Activated naive CD8-positive, alpha-beta T cell (primary cell): ENCODE measurements around the gene CCDC137.

Experiments used
- H3K27ac Mint-ChIP-seq: one replicate; pipeline ENCODE4 v1.8.0; 2021; ENCODE audit warnings: mixed read lengths
- H3K27me3 Mint-ChIP-seq: one replicate; pipeline ENCODE4 v1.8.0; 2021; ENCODE audit warnings: mixed read lengths
- H3K36me3 Mint-ChIP-seq: one replicate; pipeline ENCODE4 v1.8.0; 2021; ENCODE audit warnings: mixed read lengths
- H3K4me1 Mint-ChIP-seq: one replicate; pipeline ENCODE4 v1.8.0; 2021; ENCODE audit warnings: low read depth, mixed read lengths
- H3K4me3 Mint-ChIP-seq: one replicate; pipeline ENCODE4 v1.8.0; 2021; ENCODE audit warnings: mild to moderate bottlenecking, mixed read lengths
- H3K9me3 Mint-ChIP-seq: one replicate; pipeline ENCODE4 v1.8.0; 2021; ENCODE audit warnings: low read depth, mixed read lengths

The CCDC137 gene

DNA sequence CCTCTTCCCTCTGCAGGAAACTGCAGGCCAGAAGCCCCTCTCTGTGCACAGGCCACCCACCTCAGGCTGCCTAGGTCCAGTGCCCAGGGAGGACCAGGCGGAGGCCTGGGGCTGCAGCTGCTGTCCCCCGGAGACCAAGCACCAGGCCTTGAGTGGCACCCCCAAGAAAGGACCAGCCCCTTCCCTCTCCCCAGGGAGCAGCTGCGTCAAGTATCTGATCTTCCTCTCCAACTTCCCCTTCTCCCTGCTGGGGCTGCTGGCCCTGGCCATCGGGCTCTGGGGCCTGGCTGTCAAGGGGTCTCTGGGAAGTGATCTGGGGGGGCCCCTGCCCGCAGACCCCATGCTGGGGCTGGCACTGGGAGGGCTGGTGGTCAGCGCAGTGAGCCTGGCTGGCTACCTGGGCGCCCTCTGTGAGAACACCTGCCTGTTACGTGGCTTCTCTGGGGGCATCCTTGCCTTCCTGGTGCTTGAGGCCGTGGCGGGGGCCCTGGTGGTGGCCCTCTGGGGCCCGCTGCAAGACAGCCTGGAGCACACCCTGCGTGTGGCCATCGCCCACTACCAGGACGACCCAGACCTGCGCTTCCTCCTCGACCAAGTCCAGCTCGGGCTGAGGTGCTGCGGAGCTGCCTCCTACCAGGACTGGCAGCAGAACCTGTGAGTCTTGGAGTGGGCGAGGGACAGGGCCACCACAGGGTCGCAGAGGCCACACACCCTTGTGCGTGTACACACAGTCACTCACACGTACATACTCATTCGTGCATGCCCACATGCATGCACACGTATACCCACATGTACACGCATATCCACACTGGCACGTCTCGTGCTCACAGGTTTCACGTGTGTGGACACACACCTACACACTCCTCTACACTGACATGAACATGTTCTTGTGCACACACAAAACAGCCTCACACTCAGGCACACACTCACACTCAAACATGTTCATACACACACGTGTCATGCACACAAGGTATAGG is 21.3 kb upstream of the CCDC137 start:
- H3K27me3 Mint-ChIP-seq: peaks cover 8% of the 10 kb centered on the region
- H3K4me1 Mint-ChIP-seq: no peaks in the 10 kb centered on the region
- no peaks in the 10 kb centered on the region for H3K36me3 Mint-ChIP-seq
- H3K4me3 Mint-ChIP-seq: no peak overlapping the region
- no peaks in the 10 kb centered on the region for H3K9me3 Mint-ChIP-seq
- H3K27ac Mint-ChIP-seq: no peak overlapping the region

DNA sequence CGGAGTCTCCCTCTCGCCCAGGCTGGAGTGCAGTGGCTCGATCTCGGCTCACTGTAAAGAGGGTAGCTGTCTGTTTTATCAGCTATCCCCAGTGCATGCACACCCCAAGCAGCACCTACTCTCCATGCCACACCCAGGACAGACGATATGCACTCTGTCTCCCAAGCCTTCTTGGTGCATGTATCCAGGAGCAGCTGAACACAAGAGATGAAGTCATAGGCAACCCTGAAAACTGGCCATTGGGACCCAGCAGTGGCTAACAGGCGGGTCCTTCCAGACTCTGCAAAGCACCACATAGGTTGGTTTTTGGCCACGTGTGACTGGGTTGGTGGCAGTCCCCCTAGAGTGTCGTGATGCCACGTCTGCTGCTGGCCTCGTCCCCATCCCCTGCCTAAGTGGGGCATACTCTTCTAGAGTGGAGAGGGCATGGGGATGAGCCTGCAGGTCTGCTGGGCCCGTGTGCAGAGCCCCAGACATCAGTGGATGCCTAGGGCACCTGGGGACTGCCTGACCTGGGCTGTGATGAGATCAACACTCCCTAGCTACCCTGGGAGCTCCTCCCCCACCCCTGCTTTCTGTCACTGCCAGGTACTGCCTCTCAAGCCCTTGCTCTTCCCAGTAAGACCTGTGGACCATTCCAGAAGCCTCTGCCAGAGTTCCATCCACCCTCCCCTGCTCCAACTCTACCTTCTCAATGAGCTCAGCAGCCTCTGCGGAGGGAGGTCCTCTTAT is 19.5 kb upstream of the CCDC137 start:
- Mint-ChIP-seq H3K27me3 (peaks cover 11% of the 10 kb centered on the region), H3K27ac (no peak overlapping the region), H3K36me3 (no peaks in the 10 kb centered on the region), H3K9me3 (no peaks in the 10 kb centered on the region), H3K4me3 (no peak overlapping the region), H3K4me1 (peaks cover 3% of the 10 kb centered on the region)

DNA sequence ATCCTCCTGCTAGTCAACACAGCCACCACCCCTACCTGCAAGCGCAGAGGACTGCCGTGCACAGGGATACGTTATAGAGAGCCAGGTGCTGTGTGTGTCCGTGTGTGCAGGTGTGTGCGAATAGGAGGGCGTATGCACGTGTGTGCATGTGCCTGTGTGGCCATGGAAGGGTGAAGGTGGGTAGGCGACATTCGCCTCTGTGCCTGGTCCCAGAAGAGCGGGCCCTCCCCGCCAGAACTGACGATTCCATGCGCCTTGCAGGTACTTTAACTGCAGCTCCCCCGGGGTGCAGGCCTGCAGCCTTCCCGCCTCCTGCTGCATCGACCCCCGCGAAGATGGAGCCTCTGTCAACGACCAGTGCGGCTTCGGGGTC is 18.9 kb upstream of the CCDC137 start:
- Mint-ChIP-seq H3K27me3 (peaks cover 11% of the 10 kb centered on the region), H3K36me3 (no peaks in the 10 kb centered on the region), H3K4me1 (peaks cover 3% of the 10 kb centered on the region), H3K27ac (no peak overlapping the region), H3K4me3 (no peak overlapping the region), H3K9me3 (no peaks in the 10 kb centered on the region)

DNA sequence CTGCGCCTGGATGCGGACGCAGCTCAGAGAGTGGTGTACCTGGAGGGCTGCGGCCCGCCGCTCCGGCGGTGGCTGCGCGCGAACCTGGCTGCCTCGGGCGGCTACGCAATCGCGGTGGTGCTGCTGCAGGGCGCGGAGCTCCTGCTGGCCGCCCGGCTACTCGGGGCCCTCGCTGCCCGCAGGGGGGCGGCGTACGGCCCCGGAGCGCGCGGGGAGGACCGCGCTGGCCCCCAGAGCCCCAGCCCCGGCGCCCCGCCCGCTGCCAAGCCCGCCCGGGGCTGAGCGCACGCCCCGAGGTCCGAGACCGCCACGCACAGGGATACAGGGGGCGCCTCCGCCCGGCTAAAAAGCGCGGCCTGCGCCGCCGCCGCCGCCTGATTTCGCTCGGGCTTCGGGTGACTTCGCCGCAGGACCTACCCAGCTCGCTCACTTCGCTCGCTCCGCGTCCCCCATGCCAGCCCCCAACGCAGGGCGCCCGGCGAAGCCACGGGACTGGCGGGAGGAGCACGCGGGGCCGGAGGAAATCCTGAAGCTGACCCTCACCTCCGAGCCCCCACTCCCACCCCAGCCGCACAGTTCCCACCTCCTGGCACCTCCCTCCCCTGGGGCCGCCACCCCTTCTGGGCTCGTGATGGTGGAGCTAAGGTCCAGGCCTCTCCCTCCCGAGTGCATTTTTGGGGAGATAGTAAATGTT is 18.4 kb upstream of the CCDC137 start:
- H3K4me1 Mint-ChIP-seq: peaks cover 3% of the 10 kb centered on the region
- H3K27ac Mint-ChIP-seq: no peak overlapping the region
- peaks cover 11% of the 10 kb centered on the region for H3K27me3 Mint-ChIP-seq
- no peaks in the 10 kb centered on the region for H3K36me3 Mint-ChIP-seq
- no peak overlapping the region for H3K4me3 Mint-ChIP-seq
- no peaks in the 10 kb centered on the region for H3K9me3 Mint-ChIP-seq

DNA sequence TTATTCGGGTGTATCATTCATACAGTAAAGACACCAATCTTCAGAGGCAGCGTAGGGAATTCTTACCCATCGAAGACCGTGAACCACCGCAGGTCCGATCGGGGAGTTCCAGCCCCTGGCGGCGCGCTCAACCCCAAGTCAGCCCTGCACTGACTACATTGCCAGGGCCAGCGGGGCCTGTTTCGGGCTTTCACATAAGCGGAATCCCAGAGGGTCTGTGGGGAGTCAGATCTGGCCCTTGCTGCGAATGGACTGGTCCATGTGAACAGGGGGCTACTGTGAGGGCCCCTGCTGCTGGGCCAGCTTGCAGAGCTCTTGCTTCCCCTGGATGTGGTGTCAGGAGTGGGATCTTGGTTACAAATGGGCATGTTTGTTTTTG is 17.8 kb upstream of the CCDC137 start:
- Mint-ChIP-seq H3K4me1 (peaks cover 7% of the 10 kb centered on the region), H3K27ac (no peak overlapping the region), H3K9me3 (no peaks in the 10 kb centered on the region), H3K4me3 (no peak overlapping the region), H3K36me3 (no peaks in the 10 kb centered on the region), H3K27me3 (peaks cover 11% of the 10 kb centered on the region)

DNA sequence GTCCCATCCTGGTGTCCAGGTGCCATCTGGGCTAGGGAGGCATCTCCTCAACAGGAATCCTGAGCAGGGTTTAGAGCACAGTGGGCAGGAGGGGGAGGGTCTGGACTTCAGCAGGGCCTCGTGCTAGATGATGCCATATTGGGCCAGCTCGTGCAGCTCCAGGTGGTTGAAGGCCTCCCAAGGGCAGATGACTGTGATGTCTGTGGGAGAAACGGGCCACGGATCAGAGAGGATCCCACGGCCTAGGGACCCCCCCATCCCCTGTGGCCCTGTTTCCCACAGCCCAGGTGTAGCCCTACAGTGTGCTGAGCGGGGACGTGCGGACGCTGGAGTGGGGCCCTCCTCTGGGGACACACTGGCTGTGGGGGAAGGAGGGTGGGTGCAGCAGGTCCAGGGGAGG is 15.6 kb upstream of the CCDC137 start:
- Mint-ChIP-seq H3K4me1 (peaks cover 7% of the 10 kb centered on the region), H3K4me3 (no peak overlapping the region), H3K27ac (no peak overlapping the region), H3K36me3 (no peaks in the 10 kb centered on the region), H3K27me3 (peaks cover 11% of the 10 kb centered on the region), H3K9me3 (no peaks in the 10 kb centered on the region)

DNA sequence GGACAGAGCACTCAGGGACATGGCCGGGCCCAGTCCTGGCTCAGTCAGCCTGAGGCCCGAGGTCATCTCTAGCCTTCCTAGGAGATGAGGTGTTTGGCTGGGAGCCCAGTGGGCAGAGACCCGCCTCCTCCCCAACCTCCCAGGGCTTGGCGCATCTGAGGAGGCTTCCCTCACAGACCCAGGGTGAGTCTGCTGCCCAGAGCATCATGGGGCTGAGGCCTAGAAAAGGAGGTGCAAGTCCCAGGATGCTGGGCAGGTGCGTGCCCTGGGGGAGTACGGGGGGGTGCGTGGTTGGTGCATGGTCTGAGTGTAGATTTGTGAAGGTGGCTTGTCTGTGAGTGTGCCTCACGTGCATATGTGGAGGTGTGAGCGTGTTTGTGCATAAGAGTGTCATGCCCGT is 14.8 kb upstream of the CCDC137 start:
- H3K27ac Mint-ChIP-seq: no peak overlapping the region
- no peaks in the 10 kb centered on the region for H3K9me3 Mint-ChIP-seq
- H3K36me3 Mint-ChIP-seq: no peaks in the 10 kb centered on the region
- H3K4me1 Mint-ChIP-seq: peaks cover 7% of the 10 kb centered on the region
- peaks cover 11% of the 10 kb centered on the region for H3K27me3 Mint-ChIP-seq
- peak overlapping the region; percentile 6 for H3K4me3 Mint-ChIP-seq

DNA sequence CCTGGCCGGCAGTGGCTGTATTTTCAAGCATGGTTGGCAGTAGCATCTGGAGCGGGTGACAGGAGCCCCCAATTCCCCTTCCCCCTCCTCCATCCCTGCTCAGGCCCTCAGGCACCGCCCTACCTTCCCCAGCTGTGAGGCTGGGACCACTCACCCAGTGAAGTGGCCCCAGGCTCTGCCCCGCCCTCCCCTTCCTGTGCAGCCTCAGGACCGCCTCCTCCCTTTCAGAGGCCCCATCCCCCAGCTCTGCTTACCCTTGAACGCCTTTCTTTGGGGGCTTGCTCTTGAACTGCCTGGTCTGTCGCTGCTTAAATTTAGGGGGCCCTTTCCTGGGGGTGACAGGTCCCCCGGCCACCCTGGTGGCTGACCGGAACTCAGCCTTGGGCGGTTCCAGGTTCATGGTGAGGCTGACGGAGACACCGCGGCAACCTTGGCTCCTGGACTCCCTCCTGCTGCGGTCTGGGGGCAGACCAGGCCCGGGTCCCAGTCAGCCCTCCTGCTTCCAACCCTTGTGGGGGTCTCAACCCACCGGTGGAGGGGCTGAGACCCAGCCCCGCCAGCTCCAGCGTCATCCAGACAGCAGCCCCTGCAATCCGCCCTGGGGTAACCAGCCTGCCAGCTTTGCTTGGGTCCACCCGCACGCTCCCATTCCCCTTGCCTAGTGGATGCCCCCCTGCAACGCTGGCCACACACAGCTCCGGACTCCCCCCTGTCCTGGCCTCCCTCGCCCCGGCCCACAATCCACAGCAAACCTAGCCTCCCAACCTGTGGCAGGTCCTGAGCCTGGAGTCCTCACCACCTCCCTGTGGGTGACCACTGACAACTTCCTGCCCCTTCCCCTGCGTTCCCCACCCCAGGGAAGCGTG is 13.4 kb upstream of the CCDC137 start:
- H3K4me3 Mint-ChIP-seq: peak overlapping the region; percentile 79
- peaks cover 7% of the 10 kb centered on the region for H3K4me1 Mint-ChIP-seq
- H3K9me3 Mint-ChIP-seq: no peaks in the 10 kb centered on the region
- no peak overlapping the region for H3K27ac Mint-ChIP-seq
- H3K27me3 Mint-ChIP-seq: peaks cover 8% of the 10 kb centered on the region
- H3K36me3 Mint-ChIP-seq: no peaks in the 10 kb centered on the region

DNA sequence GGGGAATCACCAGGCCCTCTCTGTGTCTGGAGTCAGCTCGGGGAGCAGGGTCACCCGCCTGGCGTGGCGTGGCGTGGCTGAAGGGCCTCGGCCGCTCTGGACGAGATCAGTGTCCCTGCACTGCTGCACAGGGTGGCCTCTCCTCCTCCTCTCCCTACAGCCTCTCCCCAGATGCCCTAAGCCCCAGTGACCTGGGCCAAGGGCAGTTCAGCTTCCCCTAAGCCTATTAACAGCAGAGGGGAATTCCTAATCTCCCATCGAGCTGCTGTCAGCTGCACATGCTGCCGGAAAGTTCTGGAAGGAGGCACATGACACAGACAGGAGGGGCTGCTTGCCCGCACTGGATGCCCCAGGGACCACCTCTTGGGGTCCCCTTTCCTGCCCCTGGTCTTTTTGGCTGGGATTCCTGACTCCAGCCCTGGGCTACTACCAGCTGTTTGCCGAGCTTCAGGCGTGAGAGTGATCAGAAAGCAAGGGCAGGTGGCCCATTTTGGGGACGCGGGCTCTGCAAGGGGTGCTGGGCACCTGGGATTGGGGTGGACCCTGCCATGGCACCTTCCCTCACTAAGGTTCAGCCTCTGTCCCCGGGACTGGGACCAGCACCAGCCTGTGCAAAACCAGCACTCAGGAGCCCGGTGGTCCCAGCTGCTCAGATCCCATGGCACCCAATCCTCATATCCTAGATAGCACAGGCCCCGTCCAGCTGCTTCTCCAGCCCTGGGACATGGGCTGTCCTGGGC is 11.0 kb upstream of the CCDC137 start:
- Mint-ChIP-seq H3K4me1 (peaks cover 7% of the 10 kb centered on the region), H3K27me3 (peaks cover 3% of the 10 kb centered on the region), H3K36me3 (no peaks in the 10 kb centered on the region), H3K27ac (no peak overlapping the region), H3K4me3 (no peak overlapping the region), H3K9me3 (no peaks in the 10 kb centered on the region)

DNA sequence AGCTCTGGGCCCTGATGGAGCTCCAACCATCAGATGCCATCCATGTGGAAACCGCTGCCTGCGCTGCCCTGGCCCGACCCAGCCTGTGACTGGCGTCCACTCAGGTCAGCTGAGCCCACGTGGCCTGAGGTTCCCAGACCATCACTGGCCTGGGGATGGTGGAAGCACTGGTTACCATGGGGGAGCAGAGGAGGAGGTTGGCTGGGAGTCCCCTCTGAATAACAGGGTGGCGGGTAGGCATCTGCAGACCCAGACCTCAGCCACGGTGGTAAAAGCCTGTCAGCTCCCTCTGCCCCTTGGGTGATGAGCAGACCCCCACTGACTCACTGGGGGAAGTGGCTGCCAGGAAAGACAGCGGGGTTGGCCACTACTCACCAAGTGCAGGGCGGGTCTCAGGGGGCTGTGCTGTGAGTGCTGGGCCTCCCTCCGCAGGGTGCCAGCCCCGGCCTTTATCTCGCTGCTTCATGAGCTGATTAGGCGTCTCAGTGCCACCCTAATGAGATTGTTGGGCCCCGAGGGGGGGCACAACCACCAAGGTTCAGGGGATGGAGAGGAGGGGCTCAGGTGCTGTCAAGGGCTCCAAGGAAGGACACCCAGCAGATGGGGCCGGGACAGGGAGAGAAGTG is 10.3 kb upstream of the CCDC137 start, which contains the start of gene PDE6G:
PDE6G (minus strand) TSS at position 425 of the 626 bp plus-strand sequence. CDS start 3,237 bp downstream, outside the sequence.
- H3K36me3 Mint-ChIP-seq: no peaks in the 10 kb centered on the region
- H3K27me3 Mint-ChIP-seq: peaks cover 3% of the 10 kb centered on the region
- H3K27ac Mint-ChIP-seq: no peak within 1 kb of the TSS
- no peak within 1 kb of the TSS for H3K4me3 Mint-ChIP-seq
- no peaks in the 10 kb centered on the region for H3K9me3 Mint-ChIP-seq
- H3K4me1 Mint-ChIP-seq: peaks cover 7% of the 10 kb centered on the region

DNA sequence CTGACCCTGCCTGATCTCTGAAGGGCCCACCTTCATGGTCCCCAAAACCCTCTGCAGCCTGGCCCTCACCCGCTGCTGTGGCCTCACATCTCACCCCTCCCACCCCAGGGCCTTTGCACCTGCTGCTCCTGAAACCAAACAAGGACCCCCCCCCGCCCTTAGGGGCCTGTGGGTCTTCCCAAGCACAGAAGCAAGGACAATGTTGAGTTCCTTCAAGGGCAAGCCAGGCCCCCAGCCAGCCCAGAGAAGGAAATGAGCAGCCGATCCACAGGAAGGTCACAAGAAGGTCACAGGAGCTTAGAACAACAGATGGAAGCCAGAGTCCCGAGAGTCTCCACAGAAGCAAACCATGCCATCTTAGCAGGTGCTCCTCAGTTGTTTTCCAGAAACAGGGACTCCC is 9.7 kb upstream of the CCDC137 start:
- Mint-ChIP-seq H3K27me3 (peaks cover 1% of the 10 kb centered on the region), H3K4me1 (peaks cover 5% of the 10 kb centered on the region), H3K27ac (no peak overlapping the region), H3K36me3 (no peaks in the 10 kb centered on the region), H3K4me3 (no peak overlapping the region), H3K9me3 (no peaks in the 10 kb centered on the region)

DNA sequence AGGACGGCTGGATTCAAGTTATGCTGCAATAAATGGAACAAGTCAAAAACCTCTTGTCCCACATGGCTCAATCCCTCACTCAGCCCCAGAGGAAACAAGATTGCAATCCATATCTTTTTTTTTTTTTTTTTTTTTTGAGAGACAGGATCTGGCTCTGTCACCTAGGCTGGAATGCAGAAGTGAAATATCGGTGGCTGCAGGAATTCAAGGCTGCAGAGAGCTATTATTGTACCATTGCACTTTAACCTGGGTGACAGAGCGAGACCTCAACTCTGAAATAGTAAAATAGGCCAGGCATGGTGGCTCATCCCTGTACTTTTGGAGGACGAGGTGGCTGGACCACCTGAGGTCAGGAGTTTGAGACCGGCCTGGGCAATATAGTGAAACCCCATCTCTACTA is 7.5 kb upstream of the CCDC137 start:
- no peaks in the 10 kb centered on the region for H3K36me3 Mint-ChIP-seq
- peaks cover 8% of the 10 kb centered on the region for H3K4me1 Mint-ChIP-seq
- no peaks in the 10 kb centered on the region for H3K27me3 Mint-ChIP-seq
- no peak overlapping the region for H3K4me3 Mint-ChIP-seq
- H3K9me3 Mint-ChIP-seq: no peaks in the 10 kb centered on the region
- H3K27ac Mint-ChIP-seq: no peak overlapping the region

DNA sequence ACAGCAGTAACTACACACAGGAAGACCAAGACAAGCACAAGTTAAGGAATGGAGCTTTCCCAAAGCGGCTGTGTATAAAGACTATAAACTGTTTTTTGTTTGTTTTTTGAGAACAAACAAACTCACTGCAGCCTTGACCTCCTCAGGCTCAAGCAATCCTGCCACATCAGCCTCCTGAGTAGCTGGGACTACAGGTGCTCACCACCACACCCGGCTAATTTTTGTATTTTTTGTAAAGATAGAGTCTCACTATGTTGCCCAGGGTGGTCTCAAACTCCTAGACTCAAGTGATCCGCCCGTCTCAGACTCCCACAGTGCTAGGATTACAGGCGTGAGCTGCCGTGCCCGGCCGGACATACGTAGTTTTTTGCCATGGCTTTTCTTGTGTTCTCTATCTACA is 6.1 kb upstream of the CCDC137 start:
- no peaks in the 10 kb centered on the region for H3K27me3 Mint-ChIP-seq
- no peaks in the 10 kb centered on the region for H3K9me3 Mint-ChIP-seq
- no peak overlapping the region for H3K4me3 Mint-ChIP-seq
- peaks cover 13% of the 10 kb centered on the region for H3K4me1 Mint-ChIP-seq
- no peak overlapping the region for H3K27ac Mint-ChIP-seq
- no peaks in the 10 kb centered on the region for H3K36me3 Mint-ChIP-seq
